CD4-positive, alpha-beta T cell treated with Interleukin-17A for 4 hours (primary cell): ENCODE results near the gene TBCEL.
"Not testable (repeated sequence)": the region's sequence is repeated elsewhere in the genome, so short reads cannot be mapped to it uniquely, and the experiment has no call there.

Source experiments
- DNase-seq: peaks from one replicate; pipeline ENCODE4 v3.0.0-alpha.2; 2020; ENCODE audit warnings: mixed read lengths

The TBCEL gene

DNA sequence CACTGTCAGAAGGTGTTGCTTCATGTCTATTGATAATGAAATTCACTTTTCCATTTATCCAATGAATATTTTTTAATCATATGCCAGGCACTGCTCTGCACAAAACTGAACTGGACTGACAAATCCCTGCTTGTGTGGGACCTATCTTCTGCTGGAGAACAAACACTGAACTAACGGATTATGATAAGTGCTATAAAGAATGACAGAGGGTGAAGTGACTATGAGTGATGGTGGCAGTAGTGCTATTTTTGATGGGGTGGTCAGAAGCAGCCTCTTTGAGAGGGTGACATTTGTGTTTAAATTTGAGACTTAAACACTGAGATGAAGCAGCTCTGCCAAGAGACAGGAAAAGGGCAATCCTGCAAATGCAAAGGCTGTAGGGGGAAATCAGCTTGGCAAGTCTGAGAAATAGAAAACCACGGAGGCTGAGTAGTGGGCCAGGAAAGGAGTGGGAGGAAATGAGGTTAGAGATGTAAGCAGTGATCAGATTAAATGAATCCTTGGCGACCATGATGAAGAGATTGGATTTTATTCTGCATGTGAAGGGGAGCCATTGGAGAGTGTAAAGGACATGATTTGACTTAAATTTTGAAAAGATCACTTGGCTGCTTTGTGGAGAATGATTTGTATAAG is 6.0 kb downstream of the TBCEL start:
- no peak for DNase-seq

DNA sequence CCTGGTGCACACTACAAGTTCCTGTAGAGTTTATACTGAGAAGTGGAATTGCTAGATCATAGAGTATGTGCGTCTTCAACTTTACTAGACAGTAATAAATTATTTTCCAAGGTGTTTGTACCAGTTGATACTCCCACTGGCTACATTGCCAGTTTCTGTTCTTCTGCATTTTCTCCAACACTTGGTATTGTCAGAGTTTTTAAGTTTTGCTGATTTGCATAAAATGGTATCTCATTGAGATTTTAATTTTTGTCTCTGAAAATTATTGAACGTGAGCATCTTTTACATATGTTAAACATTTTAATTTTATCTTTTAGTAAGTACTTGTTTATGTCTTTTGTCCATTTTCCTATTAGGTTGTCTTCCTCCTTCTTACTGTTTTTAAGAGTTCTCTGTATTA is 7.3 kb downstream of the TBCEL start:
- no peak for DNase-seq

DNA sequence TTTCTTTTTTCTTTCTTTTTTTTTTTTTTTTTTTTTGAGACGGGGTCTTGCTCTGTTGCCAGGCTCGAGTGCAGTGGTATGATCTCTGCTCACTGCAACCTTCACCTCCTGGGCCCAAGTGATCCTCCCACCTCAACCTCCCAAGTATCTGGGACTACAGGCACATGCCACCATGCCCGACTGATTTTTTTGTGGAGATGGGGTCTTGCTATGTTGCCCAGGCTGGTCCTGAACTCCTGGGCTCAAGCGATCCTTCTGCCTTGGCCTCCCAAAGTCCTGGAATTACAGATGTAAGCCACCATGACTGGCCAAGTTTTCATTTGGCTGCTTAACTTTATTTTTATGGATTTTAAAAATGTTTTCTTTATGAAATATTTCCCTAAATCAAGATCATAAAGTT is 7.7 kb downstream of the TBCEL start:
- DNase-seq, result not testable (repeated sequence)

DNA sequence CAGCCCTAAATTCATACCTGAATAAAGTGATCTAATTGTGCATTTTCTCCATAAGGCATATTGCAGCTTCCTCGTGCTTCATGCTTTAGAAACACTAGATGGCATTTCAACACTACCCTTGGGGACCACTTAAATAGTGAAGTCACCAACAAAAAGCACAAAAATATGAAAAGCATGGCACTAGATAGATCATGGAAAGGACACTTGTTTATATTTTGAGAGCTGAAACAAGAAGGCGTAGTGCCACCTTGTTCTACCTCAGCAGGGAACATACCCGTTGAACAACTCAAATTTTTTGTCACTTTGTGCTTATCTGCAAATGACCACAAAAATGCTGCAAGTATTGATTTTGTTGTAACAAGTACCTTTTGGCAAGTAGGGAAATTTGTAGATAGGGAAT is 8.6 kb downstream of the TBCEL start:
- DNase-seq, result no peak

DNA sequence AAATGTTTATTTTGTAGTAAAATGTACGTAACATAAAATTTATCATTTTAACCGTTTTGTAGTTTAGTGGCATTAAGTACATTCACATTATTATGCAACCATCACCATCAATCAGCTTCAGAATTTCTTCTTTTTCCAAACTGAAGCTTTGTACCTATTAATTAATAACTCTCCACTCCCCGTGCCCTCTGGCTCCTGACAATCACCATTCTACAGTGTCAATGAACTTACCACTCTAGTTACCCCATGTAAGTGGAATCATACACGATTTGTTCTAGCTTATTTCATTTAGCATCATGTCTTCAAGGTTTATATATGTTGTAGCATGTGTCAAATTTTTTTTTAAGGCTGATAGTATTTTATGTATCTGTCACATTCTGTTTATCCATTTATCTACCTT is 9.7 kb downstream of the TBCEL start:
- no peak for DNase-seq

DNA sequence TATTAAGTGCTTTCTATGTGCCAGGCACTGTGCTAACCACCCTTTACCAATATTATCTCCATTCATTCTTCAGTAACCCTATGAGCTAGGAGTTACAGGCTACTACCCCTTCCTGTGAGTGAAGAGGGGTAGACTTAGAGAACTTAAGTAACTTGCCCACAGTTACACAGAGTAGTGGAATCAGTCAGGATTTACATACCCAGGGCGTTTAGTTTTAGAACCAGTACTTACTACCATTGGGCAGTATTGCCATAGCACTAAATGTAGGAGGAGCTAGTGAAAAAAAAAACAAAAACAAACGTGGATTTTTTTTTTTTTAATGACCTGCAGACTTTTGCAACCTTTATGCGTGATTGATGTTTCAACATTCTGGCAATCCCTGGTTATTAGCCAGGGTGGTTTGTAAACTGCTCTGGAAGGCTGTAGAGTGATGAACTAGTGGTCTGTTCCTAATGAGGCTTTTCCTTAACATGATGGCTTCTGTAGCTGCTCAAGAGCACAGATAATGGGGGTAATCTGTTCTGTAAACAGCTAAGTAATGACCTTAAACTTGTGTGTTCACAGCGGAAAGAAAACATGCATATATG is 11.4 kb downstream of the TBCEL start:
- no peak for DNase-seq

DNA sequence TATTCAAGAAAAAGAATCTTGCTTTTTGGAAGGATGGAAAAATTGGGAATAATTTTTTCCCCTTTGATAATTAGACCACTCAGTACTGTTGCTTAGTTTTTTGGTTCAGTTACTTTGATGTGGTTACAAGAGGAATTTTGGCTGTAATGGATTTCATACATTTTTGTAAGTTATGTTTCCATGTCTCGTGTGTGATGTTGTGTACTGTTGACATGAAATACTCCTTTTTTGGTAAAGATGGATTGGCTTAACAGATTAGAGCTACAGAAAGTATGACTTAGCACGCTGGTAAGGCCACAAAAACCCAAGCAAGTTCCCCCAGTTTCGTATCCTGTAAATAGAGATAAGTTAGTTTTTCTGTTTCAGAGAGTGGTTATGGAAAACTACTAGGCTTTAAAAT is 11.9 kb downstream of the TBCEL start:
- no peak for DNase-seq

DNA sequence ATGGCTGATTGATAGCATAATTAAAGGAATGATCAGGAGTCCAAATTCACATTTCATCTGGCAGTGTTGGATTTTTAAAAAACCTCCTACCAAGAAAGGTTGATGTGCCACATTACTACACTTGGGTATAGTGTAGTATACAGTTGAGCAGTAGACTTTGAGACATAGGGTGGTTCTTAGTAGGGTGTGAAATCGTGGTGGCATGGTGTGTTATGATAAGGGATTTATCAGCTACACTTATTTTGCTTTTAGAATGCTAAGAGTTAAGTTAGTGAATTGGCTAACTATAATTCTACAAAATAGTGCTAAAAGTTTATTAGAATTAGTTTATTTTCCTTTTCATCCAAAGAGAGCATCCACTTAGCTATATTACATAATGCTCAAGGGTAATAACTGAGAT is 13.1 kb downstream of the TBCEL start:
- no peak for DNase-seq

DNA sequence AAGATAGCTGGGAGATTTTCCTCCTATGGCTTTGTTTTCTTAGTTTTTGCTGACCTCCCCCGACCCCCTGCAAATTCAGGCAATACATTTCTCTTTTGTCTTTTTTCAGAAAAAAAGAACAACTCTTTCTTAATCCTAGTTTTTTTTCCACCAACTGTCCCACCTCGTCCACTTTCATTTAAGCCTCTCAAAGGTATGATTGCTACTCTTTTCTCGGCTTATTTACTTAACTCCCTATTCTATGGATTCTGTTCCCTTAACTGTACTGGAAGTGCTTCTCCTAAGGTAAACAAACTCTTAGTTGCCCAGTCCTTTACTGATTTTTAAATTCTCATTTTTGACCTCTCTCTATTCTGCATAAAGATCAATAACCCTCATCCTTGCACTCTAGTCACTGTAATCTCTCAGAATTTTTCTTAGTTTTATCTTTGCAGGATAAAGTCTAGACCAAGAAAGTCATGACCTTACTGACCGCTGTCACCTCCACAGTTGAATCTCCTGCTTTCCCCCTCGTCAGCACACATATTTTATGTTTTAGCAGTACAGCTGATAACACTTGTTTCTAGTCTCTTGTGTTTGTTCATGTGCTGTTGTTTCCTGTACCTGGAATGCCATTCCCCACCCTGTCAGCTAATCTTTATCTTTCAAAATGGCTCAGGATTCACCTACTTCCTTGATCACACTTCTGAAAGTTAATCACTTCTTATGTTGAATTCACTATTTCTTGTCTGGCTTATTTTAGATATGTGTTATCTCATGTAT is 14.9 kb downstream of the TBCEL start:
- DNase-seq, result no peak

DNA sequence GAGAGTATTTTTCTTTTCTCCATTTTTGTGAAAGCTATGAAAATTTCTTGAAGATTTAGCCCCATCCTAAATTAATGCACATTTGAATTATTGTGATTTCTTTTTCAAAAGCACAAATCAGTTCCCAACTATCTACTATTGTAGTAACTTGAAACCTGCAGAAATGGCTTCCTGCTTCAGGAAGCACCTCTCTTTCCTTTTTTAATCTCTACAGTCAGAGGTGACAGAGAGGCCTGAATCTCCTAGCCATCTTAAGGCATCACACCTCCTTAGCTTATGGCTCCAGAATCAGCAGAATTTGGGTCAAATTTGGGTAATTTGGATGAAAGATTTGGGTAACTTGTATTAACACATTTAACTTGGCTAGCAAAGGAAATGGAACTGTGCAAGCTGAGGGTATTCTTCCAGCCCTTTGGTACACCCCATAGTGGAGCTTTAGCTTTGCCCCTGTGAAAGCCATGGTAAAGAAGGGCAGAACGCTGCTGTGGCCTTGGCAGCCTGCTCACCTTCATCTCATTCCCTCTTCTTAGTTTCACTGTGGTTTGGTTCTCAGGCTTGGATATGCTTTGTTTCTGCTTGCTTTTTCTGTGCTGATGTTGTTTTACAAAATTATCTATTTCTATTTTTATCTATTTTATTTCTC is 16.2 kb downstream of the TBCEL start:
- no peak for DNase-seq

DNA sequence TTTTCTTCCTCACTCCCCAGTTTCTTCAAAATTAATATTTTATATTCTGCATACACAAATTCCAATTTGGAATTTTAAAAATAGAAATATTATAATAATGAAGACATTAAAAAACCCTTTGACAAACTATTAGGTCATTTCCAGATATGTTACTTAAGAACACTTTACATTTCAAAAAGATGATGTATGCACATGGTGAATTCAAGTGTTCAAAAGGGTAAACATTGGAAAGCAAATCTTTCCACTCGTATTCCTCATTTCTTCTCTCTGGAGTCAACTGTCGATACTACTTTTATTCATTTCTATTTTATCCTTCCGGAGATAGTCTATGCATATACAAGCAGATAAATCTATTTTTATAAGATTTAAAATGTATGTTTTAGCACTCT is 16.7 kb downstream of the TBCEL start:
- DNase-seq, result no peak

DNA sequence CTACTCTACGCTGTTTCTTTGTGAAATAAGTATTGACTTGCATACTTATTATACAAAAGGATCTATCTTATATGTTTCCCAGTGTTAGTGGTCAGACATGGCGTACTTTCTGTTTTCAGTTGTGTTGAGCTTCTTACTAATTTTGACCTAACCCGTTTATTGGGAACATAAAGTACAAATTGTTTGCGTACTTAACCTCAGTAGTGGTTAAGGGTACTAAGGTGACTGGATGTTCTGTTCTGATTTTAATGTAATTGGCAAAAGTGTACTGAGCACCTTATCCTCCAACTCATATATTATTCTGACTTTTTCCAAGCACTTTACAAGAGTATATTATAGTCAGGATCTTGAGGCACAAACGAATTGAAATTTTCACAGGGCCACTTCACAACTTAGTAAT is 17.2 kb downstream of the TBCEL start:
- no peak for DNase-seq

DNA sequence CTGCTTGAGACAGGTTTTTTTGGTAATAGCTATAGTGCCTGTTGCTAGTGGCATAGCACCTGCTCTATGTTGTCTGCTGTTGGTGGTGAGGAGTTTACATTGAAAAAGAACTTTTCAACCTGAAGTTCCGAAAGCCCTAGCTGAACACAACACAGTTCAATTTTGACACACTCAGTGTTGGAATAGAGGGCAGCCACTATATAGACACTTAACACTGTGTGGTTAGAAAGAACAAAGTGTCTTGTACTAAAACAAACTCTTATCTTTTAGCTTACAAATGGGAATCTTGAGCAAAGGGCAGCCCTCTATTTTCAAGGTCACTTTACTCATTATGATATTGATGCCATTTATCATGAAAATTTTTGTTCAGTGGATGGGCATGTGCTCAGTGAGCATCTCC is 18.4 kb downstream of the TBCEL start:
- DNase-seq, result no peak

DNA sequence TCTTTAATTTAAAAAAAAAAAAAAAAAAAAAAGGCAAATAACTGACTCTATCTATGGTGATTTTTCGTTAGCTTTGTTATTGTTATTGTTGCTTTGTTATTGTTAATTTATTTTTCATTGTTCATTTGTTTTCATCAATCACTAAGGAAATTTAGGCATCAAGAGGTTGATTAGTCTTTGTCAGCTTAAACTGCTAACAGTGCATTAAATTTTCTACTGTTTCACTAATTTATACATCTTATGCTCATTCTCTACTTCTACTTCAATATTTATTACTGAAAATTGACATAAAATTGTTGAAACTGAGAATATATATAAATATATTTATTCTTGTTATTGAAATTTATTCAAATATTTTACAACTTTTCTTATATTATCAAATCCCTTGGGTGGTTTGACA is 24.0 kb downstream of the TBCEL start:
- DNase-seq, result no peak

DNA sequence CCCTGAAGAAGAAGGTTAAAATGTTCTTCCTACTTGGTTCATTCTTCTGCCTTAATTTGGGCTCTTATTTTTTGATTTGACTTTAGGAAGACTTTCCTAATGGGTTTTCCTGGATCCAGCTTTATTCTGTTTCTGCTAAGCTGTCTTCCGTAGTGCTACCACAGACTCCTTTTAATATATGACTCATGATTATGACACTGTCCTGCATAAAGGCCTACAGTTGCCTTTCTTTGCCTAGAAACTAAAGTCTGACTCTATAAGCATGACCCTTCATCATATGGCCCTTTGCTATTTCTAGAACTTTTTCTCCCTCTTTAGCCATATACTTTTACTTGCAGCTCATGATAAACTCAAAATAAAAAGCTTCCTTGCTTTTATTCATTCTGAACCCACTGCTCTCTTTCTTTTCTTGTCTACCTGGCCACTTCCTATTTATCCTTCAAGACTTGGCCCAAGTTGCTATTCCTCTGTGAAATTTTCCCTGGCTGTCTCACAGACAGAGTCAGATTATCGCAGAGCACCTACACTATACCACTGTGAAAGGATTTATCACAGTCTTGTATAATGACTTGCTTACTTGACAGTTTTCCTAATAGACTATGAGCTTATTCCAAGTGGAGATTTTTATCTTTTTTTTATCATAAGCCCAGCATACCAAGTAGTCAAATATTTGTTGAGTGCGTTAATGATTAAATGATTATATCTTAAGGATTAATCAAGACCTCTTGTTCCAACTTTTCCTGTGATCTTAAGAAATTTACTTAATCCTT is 24.7 kb downstream of the TBCEL start:
- no peak for DNase-seq

DNA sequence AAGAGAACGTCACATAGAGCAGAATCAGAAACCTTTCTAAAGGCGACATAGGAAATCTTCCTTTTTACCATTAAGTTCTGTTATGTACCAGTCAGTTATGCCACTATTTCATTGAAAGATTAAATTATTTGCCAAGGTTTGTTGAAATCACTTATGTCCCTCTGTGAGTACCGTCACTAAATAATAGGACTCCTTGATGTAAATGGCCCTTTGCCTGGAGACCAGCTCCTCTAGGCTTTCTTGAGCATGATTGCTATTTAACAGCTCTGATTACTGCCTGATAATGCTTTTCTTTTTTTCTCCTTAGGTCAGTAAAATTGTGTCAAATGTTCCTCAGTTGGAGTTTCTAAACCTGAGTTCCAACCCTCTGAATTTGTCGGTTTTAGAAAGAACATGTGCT is 29.3 kb downstream of the TBCEL start:
- DNase-seq, result no peak

DNA sequence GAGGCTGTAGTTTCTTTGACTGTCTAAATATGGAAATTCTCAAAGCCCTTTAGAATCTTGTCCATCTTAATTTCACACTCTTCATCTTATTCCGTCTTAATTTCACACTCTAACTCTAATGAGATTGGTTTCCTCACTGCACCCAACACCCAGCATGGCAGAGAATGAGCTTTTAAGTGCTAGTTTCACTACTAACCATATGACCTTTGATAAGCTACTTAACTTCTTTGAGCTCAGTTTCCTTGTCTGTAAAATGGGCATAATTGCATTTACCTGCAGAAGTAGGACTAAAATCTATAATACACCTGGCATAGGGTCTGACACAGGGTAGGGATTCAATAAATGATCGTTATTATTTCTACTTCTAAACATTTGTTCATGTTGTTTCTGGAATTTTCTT is 30.4 kb downstream of the TBCEL start:
- DNase-seq, result no peak

DNA sequence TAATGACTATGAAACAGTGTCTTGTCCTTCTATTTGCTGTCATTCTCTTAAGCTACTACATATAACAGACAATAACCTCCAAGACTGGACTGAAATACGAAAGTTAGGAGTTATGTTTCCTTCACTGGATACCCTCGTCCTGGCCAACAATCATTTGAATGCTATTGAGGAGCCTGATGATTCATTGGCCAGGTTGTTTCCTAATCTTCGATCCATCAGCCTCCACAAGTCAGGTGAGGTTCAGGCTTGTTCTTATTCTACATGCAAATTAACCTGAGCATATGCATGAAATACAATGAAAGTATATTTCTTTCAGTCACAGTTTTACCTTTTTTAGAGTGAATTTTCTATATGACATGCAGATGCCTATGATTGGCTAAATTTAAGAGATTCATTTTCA is 31.2 kb downstream of the TBCEL start:
- DNase-seq, result no peak

DNA sequence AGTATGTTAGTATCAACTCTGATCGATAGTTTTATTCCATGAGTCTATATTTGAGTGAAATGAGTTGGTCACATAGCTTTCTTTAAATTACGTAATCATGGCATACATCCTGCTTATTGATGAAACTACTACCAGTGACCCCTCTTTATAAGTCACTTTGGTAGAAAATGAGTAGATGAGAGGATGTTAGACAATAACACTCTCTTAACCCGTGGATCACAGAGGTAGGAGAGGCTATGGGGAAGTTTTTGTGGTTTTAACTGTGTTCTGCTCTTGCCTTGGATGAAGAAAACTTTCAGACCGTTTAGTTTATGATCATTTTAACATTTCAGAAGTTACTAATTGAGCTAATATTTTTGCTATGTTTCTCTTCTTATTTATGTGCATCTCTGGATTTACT is 34.0 kb downstream of the TBCEL start:
- no peak for DNase-seq

DNA sequence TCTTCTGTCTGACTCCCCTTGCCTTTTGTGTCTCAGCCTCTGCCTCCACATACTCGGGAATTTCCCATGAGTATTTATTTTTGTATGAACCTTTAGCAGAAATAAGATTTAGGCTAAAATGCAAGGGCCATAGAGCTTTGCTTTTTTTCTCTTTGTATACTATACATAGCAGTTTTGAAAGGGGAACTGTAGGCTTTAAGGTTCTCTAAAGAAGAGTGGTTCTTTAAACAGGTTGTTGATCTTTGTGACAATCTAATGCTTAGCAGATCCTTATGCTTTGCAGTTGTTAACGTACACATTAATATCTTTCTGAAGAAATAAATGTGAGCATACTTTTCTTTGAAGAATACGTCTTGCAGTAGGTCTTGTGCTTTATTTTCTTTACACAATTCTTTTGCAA is 35.0 kb downstream of the TBCEL start:
- DNase-seq, result no peak

DNA sequence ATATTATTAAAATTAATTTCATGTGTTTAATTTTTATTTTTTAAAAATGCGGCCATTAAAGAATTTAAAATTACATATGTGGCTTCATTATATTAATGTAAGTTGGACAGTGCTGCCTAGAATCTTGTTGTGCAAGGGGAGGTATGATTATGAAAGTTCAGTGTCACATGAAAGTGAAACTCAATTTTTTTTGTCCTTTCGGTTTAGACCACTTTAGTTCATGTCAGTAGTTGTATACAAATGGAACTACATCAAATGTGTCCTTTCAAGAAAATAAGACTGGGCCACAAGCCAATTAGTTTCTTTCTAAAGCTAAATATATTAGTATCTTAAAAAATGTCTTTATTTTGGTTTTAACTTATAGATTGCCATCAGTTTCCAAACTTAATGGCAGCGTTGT is 35.7 kb downstream of the TBCEL start:
- DNase-seq, result no peak

DNA sequence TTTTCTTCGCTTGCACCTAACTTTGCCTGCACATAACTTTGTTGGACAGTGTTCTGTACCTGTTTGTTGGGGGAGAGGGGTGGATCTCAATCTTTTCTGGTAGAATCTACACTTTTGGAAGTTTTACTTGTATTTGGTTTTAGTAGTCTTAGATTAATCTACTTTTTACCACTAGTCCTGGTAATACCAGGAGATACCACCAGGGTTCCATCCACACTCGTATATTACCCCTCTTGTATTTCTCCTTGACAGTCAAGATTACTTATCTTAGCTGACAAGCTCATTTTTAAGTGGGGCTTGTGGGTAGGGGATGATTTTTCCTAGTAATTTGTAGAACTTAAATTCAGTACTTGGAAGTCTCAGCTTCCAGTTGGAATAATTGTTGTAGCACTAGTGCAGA is 39.8 kb downstream of the TBCEL start:
- no peak for DNase-seq

DNA sequence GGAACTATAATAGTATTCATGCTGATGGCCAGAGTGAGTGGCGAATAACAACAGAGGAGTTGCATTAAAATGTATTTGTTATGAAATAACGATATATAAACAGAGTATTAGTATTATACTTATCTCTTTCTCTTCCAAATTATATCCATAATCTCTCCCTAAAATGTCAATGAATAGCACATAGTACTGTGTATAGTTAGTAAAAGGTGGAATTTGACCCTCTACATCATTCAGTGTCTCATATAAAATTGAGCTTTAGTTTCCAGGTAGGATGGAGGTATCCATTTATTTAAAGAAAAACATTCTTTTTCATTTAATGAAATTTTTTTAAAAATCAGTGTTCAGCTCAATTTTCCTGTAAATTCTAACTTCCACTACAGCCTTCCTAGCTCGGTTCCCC is 42.7 kb downstream of the TBCEL start:
- no peak for DNase-seq
